ENCODE data around the gene PRKCZ. TPM values are rescaled to one million over a fixed set of nuclear protein-coding genes. Genes with fewer than 3 reads are reported as not detected.

PRKCZ gene
- total and polyA plus RNA-seq, 2 experiments from 2014 or later: 26.2 to 36.9 TPM

DNA sequence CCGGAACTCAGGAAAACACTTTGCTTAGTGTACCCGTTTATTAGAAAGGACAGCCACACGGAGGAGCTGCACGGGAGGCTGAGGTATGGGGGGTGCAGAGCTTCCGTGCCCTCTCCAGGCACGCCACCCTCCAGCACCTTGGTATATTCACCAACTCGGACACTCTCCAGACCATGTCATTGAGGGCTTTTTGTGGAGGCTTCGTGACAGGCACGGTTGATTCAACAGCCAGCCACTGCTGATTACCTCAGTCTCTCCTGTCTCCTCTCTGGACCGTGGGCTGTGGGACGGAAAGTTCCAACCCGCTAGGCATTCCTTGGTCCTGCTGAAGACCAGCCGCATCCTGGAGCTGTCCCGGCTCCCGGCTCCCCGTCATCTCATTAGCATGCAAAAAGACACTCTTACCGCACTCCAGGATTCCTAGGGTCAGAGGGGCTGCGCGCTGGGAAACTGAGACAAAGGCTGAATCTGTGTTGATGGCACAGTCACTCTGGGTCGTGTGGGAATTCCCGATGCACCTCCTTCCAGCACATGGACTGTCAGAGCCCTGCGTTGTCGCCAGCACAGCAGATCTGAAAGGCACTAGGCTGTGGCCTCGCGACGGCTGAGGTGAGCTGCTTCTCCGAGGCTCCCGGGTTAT is 65.6 kb downstream of the PRKCZ start:
- Histone ChIP-seq H4K20me1 (replicated peaks; ENCODE audit: insufficient read depth) (peaks cover 13% of the 10 kb centered on the region), H3K4me1 (ENCODE audit: insufficient read depth) (peaks cover 23% of the 10 kb centered on the region), H3K4me3 (peak overlapping the region; percentile 29), H3F3A (replicated peaks; ENCODE audit: low read depth) (peaks cover 6% of the 10 kb centered on the region; the same call in 1 of the 2 replicates), H3K4me2 (peak overlapping the region; percentile 63), H3K27ac (ENCODE audit: low read depth) (peak overlapping the region; percentile 71), H3K9me2 (ENCODE audit: insufficient read depth) (no peaks in the 10 kb centered on the region), H3K79me2 (replicated peaks; ENCODE audit: insufficient read depth) (peaks cover 43% of the 10 kb centered on the region), H3K27me3 (ENCODE audit: insufficient read depth) (no peaks in the 10 kb centered on the region), H2AFZ (no peak overlapping the region), H3K36me3 (ENCODE audit: insufficient read depth) (no peaks in the 10 kb centered on the region)
- peaks cover 10% of the 10 kb centered on the region; the same call in 1 of the 3 replicates for H3K9me3 Mint-ChIP-seq
- ATAC-seq: peak; percentile 95
- H3K27me3 Mint-ChIP-seq (ENCODE audit: insufficient read depth, low read depth, poor library complexity): peaks cover 16% of the 10 kb centered on the region
- TF ChIP-seq, protein P1, sequence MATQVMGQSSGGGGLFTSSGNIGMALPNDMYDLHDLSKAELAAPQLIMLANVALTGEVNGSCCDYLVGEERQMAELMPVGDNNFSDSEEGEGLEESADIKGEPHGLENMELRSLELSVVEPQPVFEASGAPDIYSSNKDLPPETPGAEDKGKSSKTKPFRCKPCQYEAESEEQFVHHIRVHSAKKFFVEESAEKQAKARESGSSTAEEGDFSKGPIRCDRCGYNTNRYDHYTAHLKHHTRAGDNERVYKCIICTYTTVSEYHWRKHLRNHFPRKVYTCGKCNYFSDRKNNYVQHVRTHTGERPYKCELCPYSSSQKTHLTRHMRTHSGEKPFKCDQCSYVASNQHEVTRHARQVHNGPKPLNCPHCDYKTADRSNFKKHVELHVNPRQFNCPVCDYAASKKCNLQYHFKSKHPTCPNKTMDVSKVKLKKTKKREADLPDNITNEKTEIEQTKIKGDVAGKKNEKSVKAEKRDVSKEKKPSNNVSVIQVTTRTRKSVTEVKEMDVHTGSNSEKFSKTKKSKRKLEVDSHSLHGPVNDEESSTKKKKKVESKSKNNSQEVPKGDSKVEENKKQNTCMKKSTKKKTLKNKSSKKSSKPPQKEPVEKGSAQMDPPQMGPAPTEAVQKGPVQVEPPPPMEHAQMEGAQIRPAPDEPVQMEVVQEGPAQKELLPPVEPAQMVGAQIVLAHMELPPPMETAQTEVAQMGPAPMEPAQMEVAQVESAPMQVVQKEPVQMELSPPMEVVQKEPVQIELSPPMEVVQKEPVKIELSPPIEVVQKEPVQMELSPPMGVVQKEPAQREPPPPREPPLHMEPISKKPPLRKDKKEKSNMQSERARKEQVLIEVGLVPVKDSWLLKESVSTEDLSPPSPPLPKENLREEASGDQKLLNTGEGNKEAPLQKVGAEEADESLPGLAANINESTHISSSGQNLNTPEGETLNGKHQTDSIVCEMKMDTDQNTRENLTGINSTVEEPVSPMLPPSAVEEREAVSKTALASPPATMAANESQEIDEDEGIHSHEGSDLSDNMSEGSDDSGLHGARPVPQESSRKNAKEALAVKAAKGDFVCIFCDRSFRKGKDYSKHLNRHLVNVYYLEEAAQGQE (IDR thresholded peaks at IDR 0.05; ENCODE audit: unreplicated experiment): no peak
- no peak for TF ChIP-seq EZH2 (IDR thresholded peaks at IDR 0.05; ENCODE audit: low read depth, unreplicated experiment)
- TF ChIP-seq POLR2AphosphoS5 (IDR thresholded peaks at IDR 0.05; ENCODE audit: low read depth): no peak
- peaks cover 28% of the 10 kb centered on the region for H3K4me1 Mint-ChIP-seq
- peaks cover 21% of the 10 kb centered on the region for H3K36me3 Mint-ChIP-seq (ENCODE audit: low read depth)
- H3K4me3 Mint-ChIP-seq: peak overlapping the region; percentile 63
- peak overlapping the region; percentile 23; the same call in 1 of the 2 replicates for H3K27ac Mint-ChIP-seq
- DNase-seq (ENCODE audit: low spot score): peak; percentile 89

DNA sequence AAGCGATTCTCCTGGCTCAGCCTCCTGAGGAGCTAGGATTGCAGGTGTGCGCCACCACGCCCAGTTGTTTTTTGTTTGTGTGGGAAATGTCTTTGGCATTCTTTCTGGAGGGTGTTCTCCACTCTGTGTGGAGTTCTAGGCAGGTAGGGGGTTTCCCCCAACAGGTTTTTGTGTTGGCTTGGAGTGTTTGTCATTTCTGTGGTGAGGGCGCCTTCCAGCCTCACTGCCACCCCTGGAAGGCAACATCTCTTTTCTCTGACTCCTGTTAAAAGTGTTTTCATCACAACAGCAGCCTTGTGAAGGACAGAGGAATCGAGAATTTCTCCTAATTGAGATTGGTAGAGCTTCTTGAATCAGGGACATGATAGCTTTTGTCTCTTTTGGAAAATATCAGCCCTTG is 69.7 kb downstream of the PRKCZ start:
- Mint-ChIP-seq H3K9me3 (peaks cover 22% of the 10 kb centered on the region), H3K4me3 (no peak overlapping the region), H3K27me3 (ENCODE audit: insufficient read depth, low read depth, poor library complexity) (peaks cover 7% of the 10 kb centered on the region), H3K4me1 (peaks cover 22% of the 10 kb centered on the region), H3K27ac (no peak overlapping the region), H3K36me3 (ENCODE audit: low read depth) (peaks cover 33% of the 10 kb centered on the region)
- Histone ChIP-seq H3K36me3 (ENCODE audit: insufficient read depth) (no peaks in the 10 kb centered on the region), H4K20me1 (replicated peaks; ENCODE audit: insufficient read depth) (peaks cover 13% of the 10 kb centered on the region), H3K79me2 (replicated peaks; ENCODE audit: insufficient read depth) (peaks cover 48% of the 10 kb centered on the region), H3K27ac (ENCODE audit: low read depth) (no peak overlapping the region), H3F3A (replicated peaks; ENCODE audit: low read depth) (peaks cover 3% of the 10 kb centered on the region; the same call in 1 of the 2 replicates), H2AFZ (no peak overlapping the region), H3K4me1 (ENCODE audit: insufficient read depth) (peaks cover 19% of the 10 kb centered on the region), H3K9me2 (ENCODE audit: insufficient read depth) (no peaks in the 10 kb centered on the region), H3K4me3 (no peak overlapping the region), H3K4me2 (no peak overlapping the region), H3K27me3 (ENCODE audit: insufficient read depth) (no peaks in the 10 kb centered on the region)
- ATAC-seq (no peak), DNase-seq (ENCODE audit: low spot score) (no peak)
- TF ChIP-seq, protein P2, sequence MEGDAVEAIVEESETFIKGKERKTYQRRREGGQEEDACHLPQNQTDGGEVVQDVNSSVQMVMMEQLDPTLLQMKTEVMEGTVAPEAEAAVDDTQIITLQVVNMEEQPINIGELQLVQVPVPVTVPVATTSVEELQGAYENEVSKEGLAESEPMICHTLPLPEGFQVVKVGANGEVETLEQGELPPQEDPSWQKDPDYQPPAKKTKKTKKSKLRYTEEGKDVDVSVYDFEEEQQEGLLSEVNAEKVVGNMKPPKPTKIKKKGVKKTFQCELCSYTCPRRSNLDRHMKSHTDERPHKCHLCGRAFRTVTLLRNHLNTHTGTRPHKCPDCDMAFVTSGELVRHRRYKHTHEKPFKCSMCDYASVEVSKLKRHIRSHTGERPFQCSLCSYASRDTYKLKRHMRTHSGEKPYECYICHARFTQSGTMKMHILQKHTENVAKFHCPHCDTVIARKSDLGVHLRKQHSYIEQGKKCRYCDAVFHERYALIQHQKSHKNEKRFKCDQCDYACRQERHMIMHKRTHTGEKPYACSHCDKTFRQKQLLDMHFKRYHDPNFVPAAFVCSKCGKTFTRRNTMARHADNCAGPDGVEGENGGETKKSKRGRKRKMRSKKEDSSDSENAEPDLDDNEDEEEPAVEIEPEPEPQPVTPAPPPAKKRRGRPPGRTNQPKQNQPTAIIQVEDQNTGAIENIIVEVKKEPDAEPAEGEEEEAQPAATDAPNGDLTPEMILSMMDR (conservative IDR thresholded peaks at IDR 0.05; ENCODE audit: low read depth in 2 of 2): no peak
- no peak for TF ChIP-seq ZNF331 (CRISPR knock-in tag; IDR thresholded peaks at IDR 0.05; ENCODE audit: low read depth)
- TF ChIP-seq CREB1 (CRISPR knock-in tag; IDR thresholded peaks at IDR 0.05; ENCODE audit: low read depth): no peak
- no peak for TF ChIP-seq JUNB (IDR thresholded peaks at IDR 0.05; ENCODE audit: unreplicated experiment)
- TF ChIP-seq, protein P3, sequence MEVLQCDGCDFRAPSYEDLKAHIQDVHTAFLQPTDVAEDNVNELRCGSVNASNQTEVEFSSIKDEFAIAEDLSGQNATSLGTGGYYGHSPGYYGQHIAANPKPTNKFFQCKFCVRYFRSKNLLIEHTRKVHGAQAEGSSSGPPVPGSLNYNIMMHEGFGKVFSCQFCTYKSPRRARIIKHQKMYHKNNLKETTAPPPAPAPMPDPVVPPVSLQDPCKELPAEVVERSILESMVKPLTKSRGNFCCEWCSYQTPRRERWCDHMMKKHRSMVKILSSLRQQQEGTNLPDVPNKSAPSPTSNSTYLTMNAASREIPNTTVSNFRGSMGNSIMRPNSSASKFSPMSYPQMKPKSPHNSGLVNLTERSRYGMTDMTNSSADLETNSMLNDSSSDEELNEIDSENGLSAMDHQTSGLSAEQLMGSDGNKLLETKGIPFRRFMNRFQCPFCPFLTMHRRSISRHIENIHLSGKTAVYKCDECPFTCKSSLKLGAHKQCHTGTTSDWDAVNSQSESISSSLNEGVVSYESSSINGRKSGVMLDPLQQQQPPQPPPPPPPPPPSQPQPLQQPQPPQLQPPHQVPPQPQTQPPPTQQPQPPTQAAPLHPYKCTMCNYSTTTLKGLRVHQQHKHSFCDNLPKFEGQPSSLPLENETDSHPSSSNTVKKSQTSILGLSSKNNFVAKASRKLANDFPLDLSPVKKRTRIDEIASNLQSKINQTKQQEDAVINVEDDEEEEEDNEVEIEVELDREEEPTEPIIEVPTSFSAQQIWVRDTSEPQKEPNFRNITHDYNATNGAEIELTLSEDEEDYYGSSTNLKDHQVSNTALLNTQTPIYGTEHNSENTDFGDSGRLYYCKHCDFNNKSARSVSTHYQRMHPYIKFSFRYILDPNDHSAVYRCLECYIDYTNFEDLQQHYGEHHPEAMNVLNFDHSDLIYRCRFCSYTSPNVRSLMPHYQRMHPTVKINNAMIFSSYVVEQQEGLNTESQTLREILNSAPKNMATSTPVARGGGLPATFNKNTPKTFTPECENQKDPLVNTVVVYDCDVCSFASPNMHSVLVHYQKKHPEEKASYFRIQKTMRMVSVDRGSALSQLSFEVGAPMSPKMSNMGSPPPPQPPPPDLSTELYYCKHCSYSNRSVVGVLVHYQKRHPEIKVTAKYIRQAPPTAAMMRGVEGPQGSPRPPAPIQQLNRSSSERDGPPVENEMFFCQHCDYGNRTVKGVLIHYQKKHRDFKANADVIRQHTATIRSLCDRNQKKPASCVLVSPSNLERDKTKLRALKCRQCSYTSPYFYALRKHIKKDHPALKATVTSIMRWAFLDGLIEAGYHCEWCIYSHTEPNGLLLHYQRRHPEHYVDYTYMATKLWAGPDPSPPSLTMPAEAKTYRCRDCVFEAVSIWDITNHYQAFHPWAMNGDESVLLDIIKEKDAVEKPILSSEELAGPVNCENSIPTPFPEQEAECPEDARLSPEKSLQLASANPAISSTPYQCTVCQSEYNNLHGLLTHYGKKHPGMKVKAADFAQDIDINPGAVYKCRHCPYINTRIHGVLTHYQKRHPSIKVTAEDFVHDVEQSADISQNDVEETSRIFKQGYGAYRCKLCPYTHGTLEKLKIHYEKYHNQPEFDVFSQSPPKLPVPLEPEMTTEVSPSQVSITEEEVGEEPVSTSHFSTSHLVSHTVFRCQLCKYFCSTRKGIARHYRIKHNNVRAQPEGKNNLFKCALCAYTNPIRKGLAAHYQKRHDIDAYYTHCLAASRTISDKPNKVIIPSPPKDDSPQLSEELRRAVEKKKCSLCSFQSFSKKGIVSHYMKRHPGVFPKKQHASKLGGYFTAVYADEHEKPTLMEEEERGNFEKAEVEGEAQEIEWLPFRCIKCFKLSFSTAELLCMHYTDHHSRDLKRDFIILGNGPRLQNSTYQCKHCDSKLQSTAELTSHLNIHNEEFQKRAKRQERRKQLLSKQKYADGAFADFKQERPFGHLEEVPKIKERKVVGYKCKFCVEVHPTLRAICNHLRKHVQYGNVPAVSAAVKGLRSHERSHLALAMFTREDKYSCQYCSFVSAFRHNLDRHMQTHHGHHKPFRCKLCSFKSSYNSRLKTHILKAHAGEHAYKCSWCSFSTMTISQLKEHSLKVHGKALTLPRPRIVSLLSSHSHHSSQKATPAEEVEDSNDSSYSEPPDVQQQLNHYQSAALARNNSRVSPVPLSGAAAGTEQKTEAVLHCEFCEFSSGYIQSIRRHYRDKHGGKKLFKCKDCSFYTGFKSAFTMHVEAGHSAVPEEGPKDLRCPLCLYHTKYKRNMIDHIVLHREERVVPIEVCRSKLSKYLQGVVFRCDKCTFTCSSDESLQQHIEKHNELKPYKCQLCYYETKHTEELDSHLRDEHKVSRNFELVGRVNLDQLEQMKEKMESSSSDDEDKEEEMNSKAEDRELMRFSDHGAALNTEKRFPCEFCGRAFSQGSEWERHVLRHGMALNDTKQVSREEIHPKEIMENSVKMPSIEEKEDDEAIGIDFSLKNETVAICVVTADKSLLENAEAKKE (CRISPR knock-in tag; IDR thresholded peaks at IDR 0.05): no peak
- TF ChIP-seq NANOG (IDR thresholded peaks at IDR 0.05; ENCODE audit: borderline replicate concordance): no peak
- no peak for TF ChIP-seq STAT1 (IDR thresholded peaks at IDR 0.05; ENCODE audit: unreplicated experiment)
- TF ChIP-seq EZH2 (IDR thresholded peaks at IDR 0.05; ENCODE audit: low read depth, unreplicated experiment): no peak
